Smooth muscle cell (in vitro differentiated cells): ENCODE results near the gene TTC24. TPM values are rescaled to one million over a fixed set of nuclear protein-coding genes. Genes with fewer than 3 reads are reported as not detected.

Source experiments
- DNase-seq: peaks from one replicate; lab custom pipeline; 2025; ENCODE audit not compliant: unreplicated experiment; lab: John Stamatoyannopoulos, UW
- H2AFZ ChIP-seq: fragments of 200-600 bp; sonication (generic); 2 replicates; pipeline ENCODE4 v1.6.0; 2016; ENCODE audit warnings: antibody characterized with exemption, low read depth, mild to moderate bottlenecking
- H3F3A ChIP-seq: fragments of 200-600 bp; sonication (generic); 2 replicates; pipeline ENCODE4 v1.6.0; 2017; ENCODE audit warnings: antibody characterized with exemption, low read depth
- H3K27ac ChIP-seq: fragments of 200-600 bp; sonication (generic); 2 replicates; pipeline ENCODE4 v1.5.1; 2016; ENCODE audit warnings: low read depth, mild to moderate bottlenecking
- H3K27me3 ChIP-seq: fragments of 200-600 bp; sonication (generic); 2 replicates; pipeline ENCODE4 v1.6.1; 2016; ENCODE audit warnings: low read depth, mild to moderate bottlenecking
- H3K36me3 ChIP-seq: fragments of 200-600 bp; sonication (generic); 2 replicates; pipeline ENCODE4 v1.5.1; 2016; ENCODE audit warnings: low read depth
- H3K4me1 ChIP-seq: fragments of 200-600 bp; sonication (generic); 2 replicates; pipeline ENCODE4 v1.5.1; 2016; ENCODE audit warnings: low read depth
- H3K4me2 ChIP-seq: fragments of 200-600 bp; sonication (generic); 2 replicates; pipeline ENCODE4 v1.6.0; 2016; ENCODE audit warnings: mild to moderate bottlenecking
- H3K4me3 ChIP-seq: fragments of 200-600 bp; sonication (generic); 2 replicates; pipeline ENCODE4 v1.5.1; 2016; ENCODE audit warnings: mild to moderate bottlenecking
- H3K79me2 ChIP-seq: fragments of 200-600 bp; sonication (generic); 2 replicates; pipeline ENCODE4 v1.6.0; 2016; ENCODE audit warnings: low read depth, mild to moderate bottlenecking
- H3K9ac ChIP-seq: fragments of 200-600 bp; sonication (generic); 2 replicates; pipeline ENCODE4 v1.6.0; 2016; ENCODE audit warnings: low read depth
- H3K9me3 ChIP-seq: fragments of 200-600 bp; sonication (generic); replicated peaks from 2 replicates; pipeline ENCODE4 v1.5.1; 2016; ENCODE audit warnings: low read depth
- H4K20me1 ChIP-seq: fragments of 200-600 bp; sonication (generic); 2 replicates; pipeline ENCODE4 v1.6.0; 2016; ENCODE audit warnings: low read depth
- WGBS: methylation state at CpG from one replicate; pipeline ENCODE4 v1.1.7; 2016; ENCODE audit warnings: low lambda C conversion rate; 5-methylcytosine and 5-hydroxymethylcytosine counted together
- polyA plus RNA-seq: library from polyadenylated mRNA; unstranded; fragments of >200 nt; fragmentation: Nextera tagmentation; extraction: Ambion mirVana; gene quantifications from 2 replicates; pipeline ENCODE4 v1.2.1, GENCODE V29; 2016
- total RNA-seq: library from RNA; depleted of rRNA; stranded (reverse); fragments of >200 nt; gene quantifications from 2 replicates; pipeline ENCODE4 v1.2.3, GENCODE V29; 2014
- TF ChIP-seq, protein P1 (sequence below): fragments of 200-600 bp; sonication (generic); IDR thresholded peaks from 2 replicates; pipeline ENCODE4 v1.5.1; 2017; ENCODE audit warnings: borderline replicate concordance, mild to moderate bottlenecking, antibody characterized with exemption; ENCODE audit not compliant: insufficient read depth, poor library complexity, severe bottlenecking

TTC24 gene
- total and polyA plus RNA-seq, 2 experiments from 2014 or later: not detected

DNA sequence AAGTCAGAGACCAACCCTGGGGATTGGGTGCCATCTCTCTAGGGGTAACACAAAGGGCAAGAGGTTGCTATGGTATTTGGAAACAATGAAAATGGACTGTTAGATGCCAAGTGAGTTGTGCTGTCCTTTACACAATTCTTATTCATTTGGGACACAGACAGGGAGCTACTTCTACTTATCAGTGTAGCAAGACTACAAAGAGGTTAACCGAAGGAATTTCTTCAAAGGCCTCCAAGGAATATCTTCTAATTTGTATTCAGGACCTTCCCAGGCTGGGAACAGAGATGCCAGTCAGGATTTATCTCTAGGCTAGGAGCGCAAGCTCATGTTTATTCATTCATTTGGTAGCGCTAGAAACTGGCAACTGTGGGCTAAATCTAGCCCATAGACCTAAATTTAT lies 14.7 kb downstream of the TTC24 start:
- no peak overlapping the region for H3K9ac ChIP-seq

DNA sequence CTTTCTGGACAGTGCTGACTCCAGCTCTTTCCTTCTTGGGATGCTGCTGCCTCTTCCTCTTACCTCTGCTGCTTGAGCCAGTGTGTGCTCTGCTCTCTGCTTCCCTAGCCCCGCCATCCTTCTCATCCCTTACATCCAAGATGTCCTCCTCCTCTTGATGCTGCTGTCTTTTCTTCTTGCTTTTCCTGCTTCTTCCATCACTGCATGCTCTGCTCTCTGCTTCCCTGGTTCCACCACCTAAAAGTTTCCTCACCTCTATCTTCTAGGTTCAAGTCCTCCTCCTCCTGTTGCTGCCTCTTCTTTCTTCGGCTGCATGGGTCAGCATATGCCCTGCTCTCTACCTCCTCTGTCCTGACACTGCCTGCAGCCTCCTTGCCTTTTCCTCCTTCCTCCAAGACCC lies 15.5 kb downstream of the TTC24 start:
- Histone ChIP-seq H3K4me2 (no peak overlapping the region), H4K20me1 (no peaks in the 10 kb centered on the region), H3K27me3 (no peaks in the 10 kb centered on the region), H3K9ac (no peak overlapping the region), H2AFZ (no peak overlapping the region), H3K4me1 (peaks cover 11% of the 10 kb centered on the region), H3K4me3 (no peak overlapping the region), H3K36me3 (no peaks in the 10 kb centered on the region), H3K79me2 (peaks cover 12% of the 10 kb centered on the region), H3K27ac (no peak overlapping the region), H3F3A (peaks cover 4% of the 10 kb centered on the region), H3K9me3 (no peaks in the 10 kb centered on the region)
- TF ChIP-seq, protein P1, sequence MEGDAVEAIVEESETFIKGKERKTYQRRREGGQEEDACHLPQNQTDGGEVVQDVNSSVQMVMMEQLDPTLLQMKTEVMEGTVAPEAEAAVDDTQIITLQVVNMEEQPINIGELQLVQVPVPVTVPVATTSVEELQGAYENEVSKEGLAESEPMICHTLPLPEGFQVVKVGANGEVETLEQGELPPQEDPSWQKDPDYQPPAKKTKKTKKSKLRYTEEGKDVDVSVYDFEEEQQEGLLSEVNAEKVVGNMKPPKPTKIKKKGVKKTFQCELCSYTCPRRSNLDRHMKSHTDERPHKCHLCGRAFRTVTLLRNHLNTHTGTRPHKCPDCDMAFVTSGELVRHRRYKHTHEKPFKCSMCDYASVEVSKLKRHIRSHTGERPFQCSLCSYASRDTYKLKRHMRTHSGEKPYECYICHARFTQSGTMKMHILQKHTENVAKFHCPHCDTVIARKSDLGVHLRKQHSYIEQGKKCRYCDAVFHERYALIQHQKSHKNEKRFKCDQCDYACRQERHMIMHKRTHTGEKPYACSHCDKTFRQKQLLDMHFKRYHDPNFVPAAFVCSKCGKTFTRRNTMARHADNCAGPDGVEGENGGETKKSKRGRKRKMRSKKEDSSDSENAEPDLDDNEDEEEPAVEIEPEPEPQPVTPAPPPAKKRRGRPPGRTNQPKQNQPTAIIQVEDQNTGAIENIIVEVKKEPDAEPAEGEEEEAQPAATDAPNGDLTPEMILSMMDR: no peak
- no peak for DNase-seq
- 93% methylated on average over 2 of the region's 2 CpGs for WGBS

More for the DNA sequence above, 14.7 kb downstream of the TTC24 start:
- Histone ChIP-seq H2AFZ (no peak overlapping the region), H3K36me3 (no peaks in the 10 kb centered on the region), H3K9me3 (no peaks in the 10 kb centered on the region), H3K4me3 (no peak overlapping the region), H3K4me2 (no peak overlapping the region), H3K4me1 (peaks cover 11% of the 10 kb centered on the region), H3K79me2 (peaks cover 5% of the 10 kb centered on the region), H3K27me3 (no peaks in the 10 kb centered on the region), H3F3A (peaks cover 4% of the 10 kb centered on the region), H3K27ac (no peak overlapping the region), H4K20me1 (no peaks in the 10 kb centered on the region)
- 94% methylated on average over 3 of the region's 3 CpGs for WGBS
- TF ChIP-seq, protein P1: no peak
- DNase-seq: no peak

DNA sequence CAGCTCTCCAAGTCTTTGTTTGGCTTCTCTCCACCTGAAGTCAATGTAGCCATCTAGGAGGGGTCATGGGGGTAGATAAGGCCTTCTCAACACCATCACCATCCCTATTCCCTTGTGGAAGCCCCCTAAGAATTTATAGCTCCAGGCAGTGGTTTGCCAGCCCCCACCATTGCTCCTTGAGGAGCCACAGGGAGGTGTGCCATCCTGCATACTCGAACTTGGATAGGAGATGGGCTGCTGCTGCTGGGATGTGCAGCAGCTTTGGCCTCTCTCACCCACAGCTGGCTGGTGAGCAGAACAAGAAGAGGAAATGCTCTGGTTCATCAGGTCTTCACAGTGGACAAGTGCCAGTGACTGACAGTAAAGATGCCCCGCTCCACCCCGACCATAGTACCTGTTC lies 16.9 kb downstream of the TTC24 start:
- Histone ChIP-seq H4K20me1 (no peaks in the 10 kb centered on the region), H3K9ac (no peak overlapping the region), H3K27me3 (no peaks in the 10 kb centered on the region), H2AFZ (no peak overlapping the region), H3K36me3 (no peaks in the 10 kb centered on the region), H3F3A (peaks cover 4% of the 10 kb centered on the region), H3K4me2 (no peak overlapping the region), H3K79me2 (peaks cover 20% of the 10 kb centered on the region), H3K4me3 (no peak overlapping the region), H3K27ac (no peak overlapping the region), H3K9me3 (no peaks in the 10 kb centered on the region), H3K4me1 (peaks cover 12% of the 10 kb centered on the region)
- TF ChIP-seq, protein P1: no peak
- WGBS: 96% methylated on average over 3 of the region's 3 CpGs
- no peak for DNase-seq

DNA sequence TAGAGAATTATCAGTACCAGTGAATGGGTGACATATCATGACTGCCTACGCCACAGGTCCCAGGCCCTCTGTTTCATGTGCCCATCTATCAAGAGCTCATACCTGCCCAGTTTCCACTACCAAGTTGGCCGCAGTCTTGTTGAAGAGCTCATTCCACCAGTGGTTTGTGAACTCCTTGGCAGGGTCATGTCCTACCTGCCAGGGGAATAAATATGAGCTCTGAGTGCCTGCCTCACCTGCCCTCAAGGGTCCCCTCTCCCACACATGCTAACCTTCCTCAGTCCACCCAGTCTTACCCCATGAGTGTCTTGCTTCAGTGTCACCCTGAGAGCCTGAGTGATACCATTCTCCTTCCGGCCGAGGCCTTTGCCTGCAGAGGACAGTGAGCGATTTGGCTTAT lies 18.6 kb downstream of the TTC24 start:
- H3K9me3 ChIP-seq: no peaks in the 10 kb centered on the region
- peaks cover 7% of the 10 kb centered on the region for H3K4me1 ChIP-seq
- peaks cover 20% of the 10 kb centered on the region for H3K79me2 ChIP-seq
- H2AFZ ChIP-seq: no peak overlapping the region
- no peak for DNase-seq
- TF ChIP-seq, protein P1: no peak
- H3K36me3 ChIP-seq: no peaks in the 10 kb centered on the region
- 97% methylated on average over 5 of the region's 5 CpGs for WGBS
- no peaks in the 10 kb centered on the region for H4K20me1 ChIP-seq
- H3F3A ChIP-seq: peaks cover 4% of the 10 kb centered on the region
- no peak overlapping the region for H3K4me2 ChIP-seq
- no peak overlapping the region for H3K9ac ChIP-seq
- H3K4me3 ChIP-seq: no peak overlapping the region
- no peaks in the 10 kb centered on the region for H3K27me3 ChIP-seq
- H3K27ac ChIP-seq: no peak overlapping the region
